HG02610 (cell line): Measurements from ENCODE around the gene TMEM141.

Experiments
- ATAC-seq: cut with Tn5 transposase; IDR thresholded peaks from one replicate; pipeline ENCODE4 v1.9.1; 2021; ENCODE audit warnings: mild to moderate bottlenecking, moderate library complexity; ENCODE audit not compliant: unreplicated experiment

TMEM141 gene

DNA sequence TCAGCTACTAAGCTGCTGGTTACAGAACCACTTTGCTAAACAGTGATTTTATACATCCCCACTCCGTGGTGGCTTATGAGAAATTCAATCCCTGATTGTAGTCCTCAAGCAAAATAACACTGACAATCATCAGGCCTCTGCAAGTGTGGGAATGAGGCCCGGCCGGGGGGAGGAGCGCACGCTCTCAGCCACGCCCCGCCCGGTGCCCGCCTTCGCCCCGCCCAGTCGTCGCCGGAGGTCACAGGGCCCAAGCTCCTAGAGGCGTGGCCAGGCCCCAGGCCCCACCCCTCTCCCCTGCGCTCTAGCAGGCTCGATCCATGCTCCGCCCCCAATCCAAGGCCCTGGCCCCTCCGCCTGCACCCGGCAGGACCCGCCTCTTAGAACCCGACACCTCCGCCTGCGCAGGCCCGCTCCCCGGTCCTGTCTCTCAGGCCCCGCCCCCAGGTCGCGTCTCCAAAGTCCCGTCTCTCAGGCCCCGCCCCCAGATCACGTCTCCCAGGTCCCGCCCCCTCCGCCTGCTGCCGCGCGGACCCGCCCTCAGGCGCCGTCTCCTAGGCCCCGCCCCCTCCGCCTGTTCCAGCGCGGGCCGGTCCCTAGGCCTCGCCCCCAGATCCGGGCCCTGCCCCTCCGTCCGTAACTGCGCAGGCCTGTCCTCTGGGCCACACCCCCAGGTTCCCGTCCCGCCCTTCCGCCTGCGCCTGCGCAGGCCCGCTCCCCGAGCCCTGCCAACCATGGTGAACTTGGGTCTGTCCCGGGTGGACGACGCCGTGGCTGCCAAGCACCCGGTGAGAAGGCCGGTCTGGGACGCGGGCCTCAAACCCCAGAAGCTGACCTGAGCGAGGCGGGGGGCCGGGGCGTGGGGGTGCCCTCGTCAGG lies at the start of gene TMEM141:
TMEM141 (plus strand) TSS at position 705 of the 876 bp plus-strand sequence; CDS start at position 732, 27 bp downstream.
- peak; percentile 88 for ATAC-seq

DNA sequence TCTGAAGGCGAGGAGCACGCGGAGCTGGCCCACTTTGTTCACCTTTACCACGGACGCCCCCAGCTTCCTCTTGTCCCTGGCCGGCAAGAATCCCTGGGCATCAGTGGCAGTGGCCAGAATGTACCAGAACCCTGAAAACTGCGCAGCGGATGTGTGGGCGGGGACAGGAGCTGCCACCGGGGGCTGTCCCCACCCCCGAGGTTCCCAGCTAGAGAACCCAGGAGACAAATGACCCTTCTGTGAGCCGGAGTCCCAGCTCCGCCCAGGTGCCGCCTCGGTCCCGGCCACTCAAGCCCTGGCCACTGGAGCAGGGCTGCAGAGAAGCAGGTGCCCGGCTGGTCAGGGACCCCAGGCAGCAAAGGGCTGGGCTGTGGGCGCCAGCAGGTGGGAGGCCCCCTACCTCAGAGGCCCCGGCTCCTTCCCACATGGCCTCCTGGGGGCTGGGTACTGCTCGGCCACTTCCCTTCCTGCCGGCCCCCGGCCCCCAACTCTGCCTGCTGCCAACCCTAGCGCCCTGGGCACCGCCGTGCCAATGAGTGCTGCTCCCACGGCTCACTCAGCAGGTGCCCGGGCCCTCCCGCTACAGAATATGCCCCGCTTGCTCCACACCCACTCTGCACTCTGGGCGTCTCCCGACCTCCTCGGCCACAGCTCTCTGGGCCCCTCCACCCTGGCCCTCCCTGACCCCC lies 49.1 kb upstream of the TMEM141 start:
- ATAC-seq: no peak

DNA sequence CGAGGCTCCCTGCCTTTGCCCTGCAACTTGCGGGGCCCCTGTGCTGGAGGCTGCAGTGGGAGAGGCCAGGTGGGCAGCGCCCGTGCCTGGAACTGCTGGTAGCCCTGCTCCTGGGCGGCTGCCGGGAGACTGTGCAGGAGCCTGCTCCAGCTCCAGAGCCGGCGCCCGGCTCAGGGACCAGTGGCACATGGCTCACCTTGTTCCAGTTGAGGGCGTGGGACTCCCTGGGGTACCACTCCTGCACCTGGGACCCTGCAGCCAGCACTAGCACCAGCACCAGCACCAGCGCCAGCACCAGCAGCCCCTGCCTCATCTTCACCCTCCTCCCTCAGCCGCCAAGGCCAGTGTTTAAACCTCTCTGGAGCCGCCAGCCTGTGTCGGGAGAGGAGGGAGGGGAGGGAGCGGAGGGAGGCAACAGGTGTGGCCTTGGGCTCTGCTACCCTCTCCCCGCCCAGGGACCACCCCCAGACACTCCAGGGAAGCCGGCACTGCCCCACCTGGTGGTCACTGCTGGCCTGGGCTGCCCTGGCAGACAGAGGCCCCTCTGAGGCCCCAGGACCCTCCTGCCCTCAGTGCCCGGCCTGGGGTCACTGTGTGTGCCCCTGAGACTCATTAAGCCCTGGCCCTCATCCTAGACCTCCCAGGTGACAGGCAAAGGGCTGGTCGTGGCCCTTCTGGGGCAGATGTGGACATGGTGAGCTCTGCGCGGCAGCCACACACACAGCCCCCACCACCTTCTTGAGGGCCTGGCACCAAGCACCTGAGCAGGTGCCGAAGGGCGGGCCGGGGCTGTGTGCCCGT lies 48.4 kb upstream of the TMEM141 start, which contains the start of gene LCN10:
LCN10 (minus strand) TSS at position 350 of the 801 bp plus-strand sequence; CDS start at position 313, 37 bp downstream.
- no peak for ATAC-seq

- ATAC-seq: no peak
Observed at GRCh38 chr9:136743639-136744211, 47.4 kb upstream of the TMEM141 start.

- ATAC-seq: no peak
Observed at GRCh38 chr9:136744773-136745172, 46.4 kb upstream of the TMEM141 start.

GRCh38 chr9:136745389-136746154 lies 45.6 kb upstream of the TMEM141 start:
- no peak for ATAC-seq

DNA sequence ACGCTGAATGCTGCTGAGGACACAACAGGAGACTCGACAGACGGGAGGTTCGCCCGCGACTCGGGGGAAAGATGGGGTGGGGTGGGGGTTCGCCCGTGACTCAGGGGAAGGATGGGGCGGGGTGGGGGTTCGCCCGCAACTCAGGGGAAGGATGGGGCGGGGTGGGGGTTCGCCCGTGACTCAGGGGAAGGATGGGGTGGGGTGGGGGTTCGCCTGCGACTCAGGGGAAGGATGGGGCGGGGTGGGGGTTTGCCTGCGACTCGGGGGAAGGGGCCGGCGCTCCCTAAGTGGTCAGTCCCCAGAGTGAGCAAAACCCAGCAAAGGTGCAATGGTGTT lies 45.0 kb upstream of the TMEM141 start:
- ATAC-seq: no peak

DNA sequence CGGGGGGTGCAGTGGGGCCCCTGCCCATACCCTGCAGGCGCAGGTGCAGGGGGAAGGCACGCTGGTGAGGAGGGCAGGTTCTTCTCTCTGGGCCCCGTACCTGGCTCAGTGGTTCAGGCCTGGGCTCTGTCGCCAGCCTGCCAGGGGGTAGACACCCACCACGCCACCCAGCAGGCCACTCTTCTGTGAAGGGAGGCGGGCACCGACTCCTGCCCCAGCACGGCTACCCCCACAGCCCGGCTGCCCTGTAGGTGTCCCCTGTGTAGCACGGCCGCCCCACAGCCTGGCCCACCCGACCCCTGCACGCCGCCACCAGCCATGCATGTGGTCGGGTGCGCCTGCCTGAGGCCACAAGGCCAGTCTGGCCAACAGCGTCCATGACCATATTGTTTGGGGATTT lies 44.5 kb upstream of the TMEM141 start:
- no peak for ATAC-seq

DNA sequence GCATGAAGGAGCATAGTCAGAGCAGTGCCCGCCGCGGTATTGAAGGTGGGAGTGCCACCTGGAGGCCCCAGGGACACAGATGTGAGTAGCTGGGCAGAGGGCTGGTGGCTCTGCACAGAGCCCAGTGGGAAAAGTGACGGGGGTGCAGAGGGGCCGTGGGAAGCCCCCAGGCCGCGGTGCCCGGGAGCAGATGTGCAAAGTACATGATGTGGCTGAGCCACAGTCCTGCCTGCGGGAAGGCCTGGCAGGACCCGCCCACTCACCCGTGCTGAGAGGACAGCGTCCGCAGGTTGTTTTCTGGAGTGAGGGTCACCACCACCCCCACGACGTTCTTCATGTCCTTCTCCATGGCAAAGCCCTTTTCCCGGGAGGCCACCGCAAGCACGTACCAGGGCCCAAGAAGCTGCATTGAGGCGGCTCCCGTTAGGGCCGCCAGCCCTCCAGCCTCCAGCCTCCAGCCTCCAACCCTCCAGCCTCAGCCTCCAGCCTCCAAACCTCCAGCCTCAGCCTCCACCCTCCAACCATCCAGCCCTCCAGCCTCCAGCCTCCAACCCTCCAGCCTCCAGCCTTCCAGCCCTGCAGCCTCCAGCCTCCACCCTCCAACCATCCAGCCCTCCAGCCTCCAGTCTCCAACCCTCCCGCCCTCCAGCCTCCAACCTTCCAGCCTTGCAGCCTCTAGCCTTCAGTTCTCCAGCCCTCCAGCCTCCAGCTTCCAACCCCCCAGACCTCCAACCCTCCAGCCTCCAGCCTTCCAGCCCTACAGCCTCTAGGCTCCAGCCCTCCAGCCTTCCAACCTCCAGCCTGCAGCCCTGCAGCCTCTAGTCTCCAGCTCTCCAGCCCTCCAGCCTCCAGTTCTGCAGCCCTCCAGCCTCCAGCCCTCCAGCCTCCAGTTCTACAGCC lies 43.7 kb upstream of the TMEM141 start:
- no peak for ATAC-seq

GRCh38 chr9:136748201-136748600 lies 42.9 kb upstream of the TMEM141 start, which contains the start of gene LCN6:
Gene LCN6, minus strand, starts transcription at chr9:136748525. Its CDS starts 42 bp downstream, at chr9:136748483.
- ATAC-seq: no peak

DNA sequence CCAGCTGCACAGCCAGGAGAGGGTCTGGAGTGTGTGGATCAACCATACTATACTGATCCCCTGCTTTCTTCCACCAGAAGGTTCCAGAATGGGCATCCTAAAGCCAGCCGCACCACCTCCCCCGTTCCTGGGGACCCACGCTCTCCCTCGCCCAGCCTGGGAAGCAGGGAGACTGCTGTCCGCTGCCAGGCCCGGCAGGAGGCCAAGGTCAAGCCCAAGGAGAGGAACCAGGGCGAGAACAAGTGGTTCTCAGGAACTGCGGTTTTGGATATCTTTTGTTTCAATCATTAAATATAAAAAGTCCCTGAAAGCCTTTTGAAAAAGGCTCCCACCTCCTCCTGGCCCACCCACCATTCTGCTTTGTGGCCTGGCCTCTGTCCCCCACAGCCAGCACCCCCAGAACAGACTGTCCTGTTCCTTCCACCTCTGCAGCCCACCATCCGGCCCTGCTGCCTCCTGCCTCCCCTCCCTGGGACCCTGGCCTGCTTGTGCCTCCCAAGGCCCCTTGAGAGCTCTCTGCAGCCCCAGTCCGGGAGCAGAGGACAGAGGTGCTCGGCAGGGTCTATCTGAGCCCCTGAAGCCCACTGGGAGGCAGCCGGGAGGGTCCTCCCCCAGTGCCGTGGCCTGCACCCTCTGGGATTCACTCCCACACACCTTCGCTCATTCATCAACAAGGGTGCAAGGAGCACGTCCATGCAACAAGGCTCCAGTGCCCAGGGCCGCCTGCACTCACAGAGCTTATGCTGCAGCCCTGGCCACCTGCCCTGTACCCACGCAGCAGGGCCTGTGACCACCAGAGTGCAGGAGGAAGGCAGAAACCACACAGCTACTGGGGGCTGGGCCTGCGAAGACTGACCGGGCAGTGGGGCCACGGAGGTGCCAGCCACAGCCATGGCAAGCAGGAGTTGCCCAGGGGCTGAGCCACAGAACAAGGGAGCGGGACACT lies 42.2 kb upstream of the TMEM141 start:
- no peak for ATAC-seq

DNA sequence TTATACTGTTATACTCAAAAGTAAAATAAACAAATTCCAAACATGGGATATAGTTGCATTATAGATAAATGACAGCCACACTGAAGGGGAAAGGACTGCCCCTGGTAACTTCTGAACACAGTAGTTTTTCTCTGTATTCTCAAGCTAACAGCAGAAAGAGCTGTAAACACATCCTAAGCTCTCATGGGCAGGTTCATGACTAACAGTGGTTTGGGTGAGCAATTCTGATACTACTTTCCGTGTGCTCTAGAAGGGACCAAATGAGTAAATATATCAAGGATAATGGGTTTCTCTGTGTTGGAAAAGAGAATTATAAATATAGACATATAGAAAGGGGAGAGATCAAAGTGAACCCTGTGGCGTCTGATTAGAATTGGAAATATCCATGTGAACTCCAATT lies 40.6 kb upstream of the TMEM141 start:
- no peak for ATAC-seq

DNA sequence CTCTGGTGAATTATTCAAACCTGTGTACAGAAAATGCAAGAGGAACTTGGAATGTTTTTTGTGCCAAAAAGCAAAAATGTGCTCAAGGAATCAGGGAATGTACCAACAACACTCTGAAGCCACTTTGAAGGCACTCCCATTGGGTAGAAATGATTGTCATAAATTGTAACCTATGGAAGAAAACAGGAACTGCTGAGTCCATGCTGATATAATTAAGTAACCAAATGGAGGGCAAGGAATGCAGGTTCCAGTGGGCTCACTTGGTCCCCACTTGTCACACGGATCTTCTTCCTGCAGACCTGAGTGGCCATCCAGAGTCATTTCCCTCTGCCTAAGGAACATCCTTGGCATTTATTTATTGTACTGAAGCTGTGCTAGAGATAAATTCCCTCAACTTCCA lies 39.9 kb upstream of the TMEM141 start:
- ATAC-seq: no peak

GRCh38 chr9:136751814-136752213 lies 39.3 kb upstream of the TMEM141 start:
- no peak for ATAC-seq

GRCh38 chr9:136753371-136754058 lies 37.6 kb upstream of the TMEM141 start:
- ATAC-seq: no peak

GRCh38 chr9:136754059-136754572 lies 37.0 kb upstream of the TMEM141 start:
- ATAC-seq: no peak

DNA sequence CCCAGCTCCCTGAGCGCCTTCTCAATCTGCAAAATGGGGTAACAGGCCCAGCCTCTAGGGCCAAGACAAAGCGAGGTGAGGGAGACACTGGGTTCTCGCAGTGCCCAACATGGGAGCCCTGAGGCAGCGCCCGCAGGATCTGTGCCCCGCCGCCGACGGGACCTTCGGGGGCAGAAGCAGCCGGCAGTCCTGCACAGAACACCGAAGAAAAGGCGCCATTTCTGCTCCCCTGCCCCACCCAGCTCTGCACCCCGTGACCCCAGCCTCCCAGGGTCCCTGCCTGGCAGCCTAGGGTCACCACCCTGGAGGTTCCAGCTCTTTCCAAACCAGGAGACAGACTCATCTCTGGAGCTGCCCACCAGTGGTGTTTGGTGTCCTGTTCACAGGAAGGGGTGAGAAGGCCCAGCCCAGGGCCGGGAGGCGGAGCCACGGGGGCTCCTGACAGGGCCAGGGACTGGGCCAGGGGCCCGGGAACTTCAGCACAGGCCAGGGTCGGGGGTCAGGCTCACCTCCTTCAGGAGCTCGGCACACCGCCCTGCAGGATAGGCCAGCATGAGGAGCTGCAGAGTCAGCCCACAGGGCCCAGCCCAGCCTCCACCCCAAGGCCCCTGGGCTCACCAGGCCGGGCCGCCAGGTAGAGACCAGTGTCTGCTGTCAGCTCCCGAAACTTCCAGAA lies 36.4 kb upstream of the TMEM141 start:
- no peak for ATAC-seq
